Stimulated activated memory B cell treated with anti-CD40 and anti-IgM and Interleukin-4, amounts not matched to agents 10 μg/mL and 1 μg/mL and 100 μg/mL, for 72 hours (primary cell): ENCODE data around the gene WDFY4.

Experiments used
- ATAC-seq: fragments of 150-1000 bp; cut with Tn5 transposase; 2 replicates; pipeline ENCODE4 v1.10.0; 2021
- H3K27ac Mint-ChIP-seq: one replicate; pipeline ENCODE4 v1.8.0; 2022; ENCODE audit warnings: mild to moderate bottlenecking, mixed read lengths
- H3K27me3 Mint-ChIP-seq: one replicate; pipeline ENCODE4 v1.8.0; 2022; ENCODE audit warnings: mixed read lengths
- H3K36me3 Mint-ChIP-seq: one replicate; pipeline ENCODE4 v1.8.0; 2022; ENCODE audit warnings: mixed read lengths
- H3K4me1 Mint-ChIP-seq: one replicate; pipeline ENCODE4 v1.8.0; 2022; ENCODE audit warnings: mixed read lengths
- H3K4me3 Mint-ChIP-seq: one replicate; pipeline ENCODE4 v1.8.0; 2022; ENCODE audit warnings: mild to moderate bottlenecking, moderate library complexity, mixed read lengths
- H3K9me3 Mint-ChIP-seq: one replicate; pipeline ENCODE4 v1.8.0; 2022; ENCODE audit warnings: mixed read lengths

WDFY4 gene

DNA sequence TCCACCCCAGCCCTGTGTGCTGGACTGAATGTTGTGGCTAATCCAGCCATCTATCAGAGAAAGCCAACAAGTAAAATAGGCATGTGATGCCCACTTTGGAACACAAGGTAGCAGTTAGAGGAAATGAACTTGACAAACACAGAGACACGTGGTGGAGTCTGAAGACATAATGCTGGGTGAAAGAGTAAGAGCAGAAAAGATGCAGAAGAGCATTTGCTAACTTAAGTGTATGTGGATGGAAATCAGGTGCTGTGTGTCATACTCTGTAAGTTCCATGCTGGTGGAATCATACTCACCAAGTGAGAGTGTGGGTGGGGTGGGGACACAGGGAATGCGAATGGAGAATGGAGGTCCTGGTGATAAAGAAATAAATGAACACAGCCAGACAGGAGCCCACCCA, 22.8 kb downstream of the WDFY4 start:
- H3K4me3 Mint-ChIP-seq, result no peak overlapping the region
- peak overlapping the region; percentile 97 for H3K27ac Mint-ChIP-seq
- ATAC-seq, result no peak
- peaks cover 69% of the 10 kb centered on the region for H3K36me3 Mint-ChIP-seq
- peaks cover 80% of the 10 kb centered on the region for H3K4me1 Mint-ChIP-seq
- no peaks in the 10 kb centered on the region for H3K27me3 Mint-ChIP-seq
- no peaks in the 10 kb centered on the region for H3K9me3 Mint-ChIP-seq

DNA sequence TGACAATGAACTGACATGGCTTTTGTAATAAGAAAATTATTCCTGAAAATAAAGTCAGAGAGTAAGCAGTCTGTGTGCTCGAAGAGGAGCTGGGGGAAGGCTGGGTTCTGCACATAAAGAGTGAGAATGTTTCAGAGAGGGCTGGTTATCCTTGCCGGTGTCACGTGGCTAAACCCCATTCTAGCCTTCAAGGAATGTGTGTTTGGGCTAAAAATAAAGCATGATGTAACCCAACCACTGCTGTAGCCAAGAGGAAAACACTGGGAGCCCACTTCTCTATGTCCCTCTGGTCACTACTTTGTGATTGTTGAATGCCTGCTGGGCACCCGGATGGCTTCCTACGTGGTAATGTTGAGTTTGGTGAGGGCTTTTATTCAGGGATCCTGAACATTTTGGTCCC, 23.5 kb downstream of the WDFY4 start:
- Mint-ChIP-seq H3K36me3 (peaks cover 72% of the 10 kb centered on the region), H3K27me3 (no peaks in the 10 kb centered on the region), H3K9me3 (no peaks in the 10 kb centered on the region), H3K4me1 (peaks cover 76% of the 10 kb centered on the region), H3K4me3 (no peak overlapping the region), H3K27ac (peak overlapping the region; percentile 97)
- no peak for ATAC-seq

- ATAC-seq, result no peak
- H3K36me3 Mint-ChIP-seq, result peaks cover 79% of the 10 kb centered on the region
- H3K4me3 Mint-ChIP-seq, result no peak overlapping the region
- H3K4me1 Mint-ChIP-seq, result peaks cover 72% of the 10 kb centered on the region
- peaks cover 5% of the 10 kb centered on the region for H3K9me3 Mint-ChIP-seq
- H3K27me3 Mint-ChIP-seq, result no peaks in the 10 kb centered on the region
- peak overlapping the region; percentile 97 for H3K27ac Mint-ChIP-seq
Measured at GRCh38 chr10:48710647-48711275, 26.1 kb downstream of the WDFY4 start.

DNA sequence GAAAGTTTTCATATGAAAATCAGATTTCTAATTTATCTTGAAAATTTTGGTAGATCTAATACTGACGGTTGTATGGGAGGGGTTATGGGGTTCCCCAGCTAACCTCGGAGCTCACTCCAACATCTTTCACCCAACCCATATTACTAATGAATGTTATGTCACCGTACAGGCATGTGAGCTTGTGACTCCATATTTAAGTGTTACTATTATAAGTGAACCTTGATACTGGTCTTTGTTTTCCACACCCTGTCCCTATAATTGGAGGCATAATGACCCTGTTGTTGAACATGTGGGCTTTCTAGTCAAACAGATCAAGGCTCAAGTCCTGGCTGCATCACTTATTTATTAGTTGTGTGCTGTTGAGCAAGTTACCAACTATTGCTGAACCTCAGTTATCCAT, 27.2 kb downstream of the WDFY4 start:
- Mint-ChIP-seq H3K4me3 (no peak overlapping the region), H3K27ac (peak overlapping the region; percentile 19), H3K27me3 (no peaks in the 10 kb centered on the region), H3K4me1 (peaks cover 69% of the 10 kb centered on the region), H3K9me3 (peaks cover 5% of the 10 kb centered on the region), H3K36me3 (peaks cover 79% of the 10 kb centered on the region)
- ATAC-seq, result no peak

- Mint-ChIP-seq H3K36me3 (peaks cover 77% of the 10 kb centered on the region), H3K4me1 (peaks cover 62% of the 10 kb centered on the region), H3K27me3 (no peaks in the 10 kb centered on the region), H3K27ac (peak overlapping the region; percentile 34), H3K4me3 (no peak overlapping the region), H3K9me3 (peaks cover 5% of the 10 kb centered on the region)
- no peak for ATAC-seq
Measured at GRCh38 chr10:48714088-48714487, 29.4 kb downstream of the WDFY4 start.

GRCh38 chr10:48716416-48716815, 31.7 kb downstream of the WDFY4 start:
- ATAC-seq, result no peak
- Mint-ChIP-seq H3K4me3 (no peak overlapping the region), H3K36me3 (peaks cover 67% of the 10 kb centered on the region), H3K4me1 (peaks cover 51% of the 10 kb centered on the region), H3K27ac (peak overlapping the region; percentile 50), H3K27me3 (no peaks in the 10 kb centered on the region), H3K9me3 (peaks cover 5% of the 10 kb centered on the region)

GRCh38 chr10:48720611-48721010, 35.9 kb downstream of the WDFY4 start:
- no peak overlapping the region for H3K4me3 Mint-ChIP-seq
- no peak for ATAC-seq
- peaks cover 57% of the 10 kb centered on the region for H3K36me3 Mint-ChIP-seq
- no peaks in the 10 kb centered on the region for H3K27me3 Mint-ChIP-seq
- no peaks in the 10 kb centered on the region for H3K9me3 Mint-ChIP-seq
- peaks cover 28% of the 10 kb centered on the region for H3K4me1 Mint-ChIP-seq
- H3K27ac Mint-ChIP-seq, result no peak overlapping the region

DNA sequence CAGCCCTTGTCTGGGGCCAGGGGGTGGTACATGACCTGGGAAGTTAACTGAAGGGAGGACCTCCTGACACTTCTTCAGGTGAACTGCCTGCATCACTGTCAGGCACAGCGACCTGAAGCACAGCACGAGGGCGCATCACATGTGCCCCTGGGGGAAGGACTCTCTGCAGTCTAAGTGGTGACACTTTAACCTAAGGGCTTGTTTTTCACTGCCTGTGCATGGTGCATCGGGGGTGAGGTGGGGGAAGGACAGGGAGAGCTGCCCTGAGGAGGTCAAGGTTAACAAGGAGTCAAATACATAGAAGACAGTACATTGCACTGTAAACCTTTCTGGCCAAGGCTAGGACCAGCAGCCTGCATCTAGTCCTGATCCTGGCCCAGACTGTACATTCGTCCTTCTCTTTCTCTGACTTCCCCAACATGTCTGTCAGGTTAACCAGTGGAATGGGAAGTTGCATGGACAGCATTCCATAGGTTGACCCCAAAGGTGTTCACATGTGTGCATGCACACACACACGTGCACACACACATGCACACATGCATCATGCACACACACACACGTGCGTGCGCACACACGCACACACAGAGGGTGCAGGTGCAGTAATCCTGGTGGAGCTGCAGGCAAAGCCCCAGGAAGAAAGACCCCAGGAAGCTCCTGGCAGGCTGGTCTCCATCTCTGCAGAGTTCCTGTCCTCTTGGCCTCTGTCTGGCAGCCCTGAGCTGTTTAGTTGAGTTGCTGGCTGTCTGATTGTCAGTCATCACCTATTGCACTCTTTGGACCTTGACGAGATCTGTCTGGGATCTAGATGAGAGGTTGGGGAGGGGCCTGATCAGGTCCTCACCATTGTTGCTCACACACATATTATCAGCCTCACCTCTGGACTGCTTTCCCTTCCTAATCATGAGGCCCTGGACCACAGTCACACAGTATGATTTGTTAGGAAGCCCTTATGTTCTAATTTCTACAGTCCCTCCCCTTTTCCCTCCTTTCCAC, 37.8 kb downstream of the WDFY4 start:
- no peaks in the 10 kb centered on the region for H3K27me3 Mint-ChIP-seq
- H3K36me3 Mint-ChIP-seq, result peaks cover 62% of the 10 kb centered on the region
- H3K27ac Mint-ChIP-seq, result peak overlapping the region; percentile 51
- peaks cover 24% of the 10 kb centered on the region for H3K4me1 Mint-ChIP-seq
- no peaks in the 10 kb centered on the region for H3K9me3 Mint-ChIP-seq
- no peak for ATAC-seq
- no peak overlapping the region for H3K4me3 Mint-ChIP-seq

- no peak for ATAC-seq
- Mint-ChIP-seq H3K4me1 (peaks cover 19% of the 10 kb centered on the region), H3K27me3 (no peaks in the 10 kb centered on the region), H3K9me3 (no peaks in the 10 kb centered on the region), H3K36me3 (peaks cover 64% of the 10 kb centered on the region), H3K4me3 (no peak overlapping the region), H3K27ac (peak overlapping the region; percentile 51)
Measured at GRCh38 chr10:48724127-48724526, 39.5 kb downstream of the WDFY4 start.

- peaks cover 70% of the 10 kb centered on the region for H3K36me3 Mint-ChIP-seq
- peaks cover 29% of the 10 kb centered on the region for H3K4me1 Mint-ChIP-seq
- H3K27me3 Mint-ChIP-seq, result no peaks in the 10 kb centered on the region
- H3K27ac Mint-ChIP-seq, result peak overlapping the region; percentile 51
- no peak overlapping the region for H3K4me3 Mint-ChIP-seq
- ATAC-seq, result no peak
- no peaks in the 10 kb centered on the region for H3K9me3 Mint-ChIP-seq
Measured at GRCh38 chr10:48725708-48726107, 41.0 kb downstream of the WDFY4 start.

GRCh38 chr10:48727866-48728265, 43.2 kb downstream of the WDFY4 start:
- peaks cover 33% of the 10 kb centered on the region for H3K4me1 Mint-ChIP-seq
- H3K9me3 Mint-ChIP-seq, result no peaks in the 10 kb centered on the region
- H3K27me3 Mint-ChIP-seq, result no peaks in the 10 kb centered on the region
- peak overlapping the region; percentile 11 for H3K27ac Mint-ChIP-seq
- no peak overlapping the region for H3K4me3 Mint-ChIP-seq
- H3K36me3 Mint-ChIP-seq, result peaks cover 92% of the 10 kb centered on the region
- no peak for ATAC-seq

GRCh38 chr10:48729222-48729621, 44.5 kb downstream of the WDFY4 start:
- Mint-ChIP-seq H3K9me3 (no peaks in the 10 kb centered on the region), H3K4me1 (peaks cover 33% of the 10 kb centered on the region), H3K27ac (peak overlapping the region; percentile 75), H3K27me3 (no peaks in the 10 kb centered on the region), H3K4me3 (no peak overlapping the region), H3K36me3 (peaks cover 90% of the 10 kb centered on the region)
- no peak for ATAC-seq

DNA sequence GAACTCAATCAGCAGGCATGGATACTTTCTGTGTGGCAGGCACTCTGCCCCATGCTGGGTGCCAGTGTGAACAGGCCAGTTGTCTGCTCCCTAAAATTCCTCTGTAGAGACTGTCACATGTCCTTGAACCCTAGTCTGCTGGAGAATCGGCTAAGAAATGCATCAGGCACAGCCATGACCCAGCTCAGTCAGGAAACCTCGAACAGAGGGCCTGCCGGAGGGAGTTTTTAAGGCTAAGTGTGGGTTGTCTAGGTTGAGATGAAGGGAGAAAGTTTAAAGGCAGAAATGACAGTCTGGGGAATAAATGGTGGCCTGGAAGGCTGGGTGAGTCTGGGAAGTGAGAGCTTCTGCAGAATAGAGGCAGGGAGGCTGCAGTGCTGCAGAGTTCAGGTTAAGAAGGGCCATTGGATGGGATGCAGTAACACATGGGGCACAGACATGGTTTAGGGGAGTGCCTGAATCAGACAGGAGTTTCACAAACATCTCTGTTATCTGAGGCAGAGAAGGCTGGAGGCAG, 45.3 kb downstream of the WDFY4 start:
- no peak for ATAC-seq
- H3K27me3 Mint-ChIP-seq, result no peaks in the 10 kb centered on the region

GRCh38 chr10:48731141-48731540, 46.5 kb downstream of the WDFY4 start:
- no peaks in the 10 kb centered on the region for H3K9me3 Mint-ChIP-seq
- peaks cover 89% of the 10 kb centered on the region for H3K36me3 Mint-ChIP-seq
- no peak for ATAC-seq
- no peaks in the 10 kb centered on the region for H3K27me3 Mint-ChIP-seq
- H3K4me3 Mint-ChIP-seq, result no peak overlapping the region
- peaks cover 26% of the 10 kb centered on the region for H3K4me1 Mint-ChIP-seq
- H3K27ac Mint-ChIP-seq, result no peak overlapping the region

More for the DNA sequence above, 45.3 kb downstream of the WDFY4 start:
- H3K27ac Mint-ChIP-seq, result peak overlapping the region; percentile 75
- peaks cover 28% of the 10 kb centered on the region for H3K4me1 Mint-ChIP-seq
- H3K9me3 Mint-ChIP-seq, result no peaks in the 10 kb centered on the region
- peaks cover 88% of the 10 kb centered on the region for H3K36me3 Mint-ChIP-seq
- H3K4me3 Mint-ChIP-seq, result no peak overlapping the region

DNA sequence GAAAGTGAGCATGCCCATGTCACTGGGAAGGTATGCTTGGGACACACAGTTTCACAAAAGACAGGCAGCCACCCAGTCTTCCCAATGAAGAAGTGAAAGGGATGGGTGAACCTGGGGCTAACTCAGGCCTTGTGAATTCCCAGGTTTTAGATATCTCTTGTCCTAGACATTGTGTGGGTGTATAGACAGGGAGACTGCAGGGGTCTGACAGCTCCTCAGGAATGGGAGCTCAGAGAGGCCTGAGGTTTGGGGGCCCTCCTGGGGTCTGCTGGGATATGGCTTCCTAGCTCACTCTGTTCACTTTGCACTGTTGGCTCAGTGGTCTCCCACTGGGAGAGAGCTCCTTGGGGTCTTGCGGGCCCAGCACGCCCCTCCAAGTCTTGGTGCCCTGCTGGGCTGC, 47.0 kb downstream of the WDFY4 start:
- Mint-ChIP-seq H3K27me3 (no peaks in the 10 kb centered on the region), H3K4me3 (no peak overlapping the region), H3K27ac (no peak overlapping the region), H3K36me3 (peaks cover 88% of the 10 kb centered on the region), H3K4me1 (peaks cover 29% of the 10 kb centered on the region), H3K9me3 (no peaks in the 10 kb centered on the region)
- no peak for ATAC-seq
